ENCODE data around the gene GABRQ. TPM values are rescaled to one million over a fixed set of nuclear protein-coding genes. Genes with fewer than 3 reads are reported as not detected.

GABRQ gene
- total RNA-seq, 1 experiment from 2014 or later, result under 0.01 TPM

GRCh38 chrX:152652467-152652866 is 14.8 kb downstream of the GABRQ start:
- ChIA-PET CTCF (no interaction called here), POLR2A (ENCODE audit: unreplicated experiment) (no interaction called here)
- ATAC-seq (no peak), DNase-seq (no peak)
- no peak for TF ChIP-seq CTCF (conservative IDR thresholded peaks at IDR 0.05; ENCODE audit: low read depth, low read length)
- H3K27ac ChIP-seq (ENCODE audit: low read length), result no peak overlapping the region
- no peaks in the 10 kb centered on the region for H3K4me1 ChIP-seq (ENCODE audit: insufficient read depth, low read length)
- no peak overlapping the region for H3K4me3 ChIP-seq (ENCODE audit: low read length)
- H3K27me3 ChIP-seq (ENCODE audit: low read length), result peaks cover 20% of the 10 kb centered on the region
- no peaks in the 10 kb centered on the region for H3K36me3 ChIP-seq (ENCODE audit: low read depth, low read length)
- intact Hi-C loops (cut with micrococcal nuclease), result no loop called here
- H3F3A ChIP-seq (ENCODE audit: low read length, unreplicated experiment), result no peaks in the 10 kb centered on the region
- no peaks in the 10 kb centered on the region for H3K79me2 ChIP-seq (ENCODE audit: low read length)
- H3K4me2 ChIP-seq (ENCODE audit: low read length), result no peak overlapping the region
- no TSS peak for BruUV-seq (replicated peaks)
- no peak overlapping the region for H3K9ac ChIP-seq (ENCODE audit: low read length)
- H4K20me1 ChIP-seq (ENCODE audit: low read length), result no peaks in the 10 kb centered on the region
- H3K9me3 ChIP-seq (ENCODE audit: low read length), result no peaks in the 10 kb centered on the region
- no peaks in the 10 kb centered on the region for H3K9me2 ChIP-seq (replicated peaks; ENCODE audit: low read length)
- H2AFZ ChIP-seq (ENCODE audit: low read length), result no peak overlapping the region

GRCh38 chrX:152656087-152656486 is 18.4 kb downstream of the GABRQ start:
- POLR2A ChIA-PET (ENCODE audit: unreplicated experiment), result no interaction called here
- Histone ChIP-seq H3F3A (ENCODE audit: low read length, unreplicated experiment) (no peaks in the 10 kb centered on the region), H3K9me2 (replicated peaks; ENCODE audit: low read length) (no peaks in the 10 kb centered on the region), H3K4me3 (ENCODE audit: low read length) (no peak overlapping the region), H3K4me2 (ENCODE audit: low read length) (no peak overlapping the region), H4K20me1 (ENCODE audit: low read length) (no peaks in the 10 kb centered on the region), H3K27ac (ENCODE audit: low read length) (no peak overlapping the region), H3K4me1 (ENCODE audit: insufficient read depth, low read length) (no peaks in the 10 kb centered on the region), H3K79me2 (ENCODE audit: low read length) (no peaks in the 10 kb centered on the region), H3K36me3 (ENCODE audit: low read depth, low read length) (no peaks in the 10 kb centered on the region), H2AFZ (ENCODE audit: low read length) (no peak overlapping the region), H3K9me3 (ENCODE audit: low read length) (no peaks in the 10 kb centered on the region), H3K27me3 (ENCODE audit: low read length) (peaks cover 12% of the 10 kb centered on the region; the same call in 1 of the 2 replicates), H3K9ac (ENCODE audit: low read length) (no peak overlapping the region)
- no peak for TF ChIP-seq EZH2 (IDR thresholded peaks at IDR 0.05; ENCODE audit: low read length, unreplicated experiment)
- TF ChIP-seq EZH2phosphoT487 (IDR thresholded peaks at IDR 0.05; ENCODE audit: borderline replicate concordance, low read length), result no peak
- TF ChIP-seq CTCF (conservative IDR thresholded peaks at IDR 0.05; ENCODE audit: low read depth, low read length), result no peak
- no peak for ATAC-seq
- CTCF ChIA-PET, result no interaction called here
- intact Hi-C loops (cut with micrococcal nuclease), result no loop called here
- no peak for DNase-seq
- no TSS peak for BruUV-seq (replicated peaks)

GRCh38 chrX:152656890-152657289 is 19.2 kb downstream of the GABRQ start:
- Histone ChIP-seq H3F3A (ENCODE audit: low read length, unreplicated experiment) (no peaks in the 10 kb centered on the region), H3K79me2 (ENCODE audit: low read length) (no peaks in the 10 kb centered on the region), H3K4me3 (ENCODE audit: low read length) (no peak overlapping the region), H3K9ac (ENCODE audit: low read length) (no peak overlapping the region), H4K20me1 (ENCODE audit: low read length) (no peaks in the 10 kb centered on the region), H3K4me1 (ENCODE audit: insufficient read depth, low read length) (no peaks in the 10 kb centered on the region), H3K36me3 (ENCODE audit: low read depth, low read length) (no peaks in the 10 kb centered on the region), H3K27me3 (ENCODE audit: low read length) (peaks cover 12% of the 10 kb centered on the region; the same call in 1 of the 2 replicates), H2AFZ (ENCODE audit: low read length) (no peak overlapping the region), H3K27ac (ENCODE audit: low read length) (no peak overlapping the region), H3K9me3 (ENCODE audit: low read length) (no peaks in the 10 kb centered on the region), H3K4me2 (ENCODE audit: low read length) (no peak overlapping the region), H3K9me2 (replicated peaks; ENCODE audit: low read length) (no peaks in the 10 kb centered on the region)
- POLR2A ChIA-PET (ENCODE audit: unreplicated experiment), result no interaction called here
- DNase-seq (no peak), ATAC-seq (no peak)
- intact Hi-C loops (cut with micrococcal nuclease), result no loop called here
- no peak for TF ChIP-seq EZH2 (IDR thresholded peaks at IDR 0.05; ENCODE audit: low read length, unreplicated experiment)
- no peak for TF ChIP-seq CTCF (conservative IDR thresholded peaks at IDR 0.05; ENCODE audit: low read depth, low read length)
- no peak for TF ChIP-seq EZH2phosphoT487 (IDR thresholded peaks at IDR 0.05; ENCODE audit: borderline replicate concordance, low read length)
- BruUV-seq (replicated peaks), result no TSS peak
- CTCF ChIA-PET, result no interaction called here

Measured in PC-3 (cell line).